OCI-LY7 (cell line): Measurements from ENCODE around the gene XDH. TPM values are rescaled to one million over a fixed set of nuclear protein-coding genes. Genes with fewer than 3 reads are reported as not detected.

Experiments used
- BruUV-seq: library from RNA; stranded (reverse); fragments of 400-500 nt; replicated peaks from 2 replicates; lab custom pipeline; 2021; lab: Mats Ljungman, UMichigan
- CTCF ChIA-PET: fragments of 300-600 bp; sonication (Branson Sonifier 250); formaldehyde crosslinking; loops from one replicate; lab custom pipeline; 2022; ENCODE audit warnings: antibody characterized with exemption; ENCODE audit not compliant: unreplicated experiment; lab: Charles Lee
- POLR2A ChIA-PET: fragments of 300-600 bp; sonication (Branson Sonifier 250); formaldehyde crosslinking; loops from one replicate; lab custom pipeline; 2022; ENCODE audit warnings: antibody characterized with exemption; lab: Charles Lee
- DNase-seq: peaks from one replicate; pipeline ENCODE4 v3.0.0-alpha.2; 2015; ENCODE audit warnings: low spot score
- H2AFZ ChIP-seq: fragments of 200-600 bp; sonication (generic), shearing (Covaris generic); 2 replicates; pipeline ENCODE4 v1.6.1; 2014; ENCODE audit warnings: mild to moderate bottlenecking, antibody characterized with exemption, low read length, moderate library complexity
- H3K27ac ChIP-seq: fragments of 200-600 bp; sonication (generic); 2 replicates; pipeline ENCODE4 v1.5.1; 2014; ENCODE audit warnings: mixed run types, low read depth, mild to moderate bottlenecking, moderate library complexity, low read length, inconsistent platforms; ENCODE audit not compliant: poor library complexity, severe bottlenecking
- H3K36me3 ChIP-seq: fragments of 200-600 bp; sonication (generic); 2 replicates; pipeline ENCODE4 v1.6.1; 2014; ENCODE audit warnings: mild to moderate bottlenecking, antibody characterized with exemption, low read length, moderate library complexity, mixed read lengths; ENCODE audit not compliant: insufficient read depth
- H3K4me1 ChIP-seq: fragments of 200-600 bp; sonication (generic); 2 replicates; pipeline ENCODE4 v1.5.1; 2014; ENCODE audit warnings: mild to moderate bottlenecking, low read length; ENCODE audit not compliant: insufficient read depth, poor library complexity, severe bottlenecking
- H3K4me2 ChIP-seq: fragments of 200-600 bp; sonication (generic); 2 replicates; pipeline ENCODE4 v1.6.1; 2014; ENCODE audit warnings: mild to moderate bottlenecking, low read length
- H3K4me3 ChIP-seq: fragments of 200-600 bp; sonication (generic); 2 replicates; pipeline ENCODE4 v1.5.1; 2014; ENCODE audit warnings: mild to moderate bottlenecking, low read depth, low read length; ENCODE audit not compliant: poor library complexity, severe bottlenecking
- H3K79me2 ChIP-seq: fragments of 200-600 bp; sonication (generic); 2 replicates; pipeline ENCODE4 v1.6.1; 2016; ENCODE audit warnings: low read depth, mild to moderate bottlenecking, low read length, moderate library complexity, mixed read lengths; ENCODE audit not compliant: insufficient read depth
- H3K9me2 ChIP-seq: fragments of 200-600 bp; sonication (generic); 2 replicates; pipeline ENCODE4 v1.6.1; 2016; ENCODE audit warnings: mild to moderate bottlenecking, low read length, mixed read lengths; ENCODE audit not compliant: insufficient read depth
- H3K9me3 ChIP-seq: fragments of 200-600 bp; sonication (generic); 2 replicates; pipeline ENCODE4 v1.6.1; 2014; ENCODE audit warnings: mild to moderate bottlenecking, mixed run types, low read length, mixed read lengths
- H4K20me1 ChIP-seq: fragments of 200-600 bp; sonication (generic); 2 replicates; pipeline ENCODE4 v1.6.1; 2014; ENCODE audit warnings: mild to moderate bottlenecking, antibody characterized with exemption, low read length, moderate library complexity, mixed read lengths; ENCODE audit not compliant: insufficient read depth
- CTCF ChIP-seq: fragments of 200-600 bp; sonication (generic); conservative IDR thresholded peaks from 2 replicates; pipeline ENCODE4 v1.5.1; 2014; ENCODE audit warnings: mild to moderate bottlenecking, antibody characterized with exemption, low read length, moderate library complexity, mixed read lengths
- EZH2phosphoT487 ChIP-seq: fragments of 200-600 bp; sonication (generic); IDR thresholded peaks from 2 replicates; pipeline ENCODE4 v1.6.1; 2018; ENCODE audit warnings: low read depth, borderline replicate concordance, mild to moderate bottlenecking, mixed run types, antibody characterized with exemption, low read length, moderate library complexity, mixed read lengths
- intact Hi-C: fragments of 100-400 bp; cut with micrococcal nuclease; formaldehyde crosslinking; loops from one replicate; pipeline ENCODE4 v1.10.0; 2022; ENCODE audit not compliant: unreplicated experiment
- total RNA-seq, 2 experiments: library from RNA; depleted of rRNA in 1 of 2; stranded (reverse); fragments of >200 nt in 1 of 2; shearing (Covaris generic) in 1 of 2; gene quantifications; 2 replicates each; pipeline ENCODE4 v1.2.3, GENCODE V29; 2014 to 2022

The XDH gene
- total RNA-seq, 2 experiments from 2014 or later = not detected

GRCh38 chr2:31433541-31433940 is 19.0 kb upstream of the XDH start:
- Histone ChIP-seq H3K27ac (no peak overlapping the region), H2AFZ (no peak overlapping the region), H3K9me3 (no peaks in the 10 kb centered on the region), H3K4me1 (no peaks in the 10 kb centered on the region), H4K20me1 (no peaks in the 10 kb centered on the region), H3K36me3 (no peaks in the 10 kb centered on the region), H3K4me2 (no peak overlapping the region), H3K9me2 (no peaks in the 10 kb centered on the region), H3K4me3 (no peak overlapping the region), H3K79me2 (no peaks in the 10 kb centered on the region)
- POLR2A ChIA-PET = no interaction called here
- TF ChIP-seq CTCF (no peak), EZH2phosphoT487 (no peak)
- BruUV-seq = no TSS peak
- CTCF ChIA-PET = no interaction called here
- intact Hi-C loops = no loop called here
- DNase-seq = no peak

- DNase-seq = no peak
- H3K36me3 ChIP-seq = no peaks in the 10 kb centered on the region
- H4K20me1 ChIP-seq = no peaks in the 10 kb centered on the region
- no peaks in the 10 kb centered on the region for H3K79me2 ChIP-seq
- no peak overlapping the region for H2AFZ ChIP-seq
- ChIA-PET CTCF (no interaction called here), POLR2A (no interaction called here)
- no peak overlapping the region for H3K27ac ChIP-seq
- no peak overlapping the region for H3K4me3 ChIP-seq
- H3K9me2 ChIP-seq = no peaks in the 10 kb centered on the region
- no peaks in the 10 kb centered on the region for H3K4me1 ChIP-seq
- no TSS peak for BruUV-seq
- TF ChIP-seq EZH2phosphoT487 (no peak), CTCF (no peak)
- intact Hi-C loops = no loop called here
- no peaks in the 10 kb centered on the region for H3K9me3 ChIP-seq
- H3K4me2 ChIP-seq = no peak overlapping the region
Observed at GRCh38 chr2:31430439-31431165, 16.1 kb upstream of the XDH start.

GRCh38 chr2:31429759-31430438 is 15.4 kb upstream of the XDH start:
- no peak overlapping the region for H3K4me3 ChIP-seq
- no peaks in the 10 kb centered on the region for H3K4me1 ChIP-seq
- no peak overlapping the region for H2AFZ ChIP-seq
- no peaks in the 10 kb centered on the region for H3K9me3 ChIP-seq
- H3K4me2 ChIP-seq = no peak overlapping the region
- H3K36me3 ChIP-seq = no peaks in the 10 kb centered on the region
- intact Hi-C loops = no loop called here
- no TSS peak for BruUV-seq
- no peak overlapping the region for H3K27ac ChIP-seq
- H4K20me1 ChIP-seq = no peaks in the 10 kb centered on the region
- TF ChIP-seq EZH2phosphoT487 (no peak), CTCF (no peak)
- no peaks in the 10 kb centered on the region for H3K79me2 ChIP-seq
- no peaks in the 10 kb centered on the region for H3K9me2 ChIP-seq
- DNase-seq = no peak
- CTCF ChIA-PET = no interaction called here
- POLR2A ChIA-PET = no interaction called here
